ENCODE data around the gene AQP12A.
"Not testable (repeated sequence)": the region's sequence is repeated elsewhere in the genome, so short reads cannot be mapped to it uniquely, and the experiment has no call there.

Gene AQP12A

DNA sequence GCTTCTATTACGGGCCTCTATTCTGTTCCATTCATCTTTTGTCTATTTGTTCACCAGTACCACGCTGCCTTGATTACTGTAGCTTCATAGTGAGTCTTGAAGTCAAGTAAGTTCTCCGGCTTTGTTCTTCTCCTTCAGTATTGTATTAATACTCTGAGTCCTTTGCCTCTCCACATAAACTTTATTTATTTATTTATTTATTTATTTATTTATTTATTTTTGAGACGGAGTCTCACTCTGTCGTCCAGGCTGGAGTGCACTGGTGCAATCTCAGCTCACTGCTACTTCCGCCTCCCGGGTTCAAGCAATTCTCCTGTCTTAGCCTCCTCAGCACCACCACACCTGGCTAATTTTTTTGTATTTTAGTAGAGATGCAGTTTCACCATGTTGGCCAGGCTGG lies 31.8 kb upstream of the AQP12A start:
- DNase-seq (ENCODE audit: low read depth), result not testable (repeated sequence)

GRCh38 chr2:240662681-240663080 lies 29.0 kb upstream of the AQP12A start:
- DNase-seq (ENCODE audit: low read depth), result no peak

- DNase-seq (ENCODE audit: low read depth), result no peak
These were observed 28.0 kb upstream of the AQP12A start for GRCh38 chr2:240663546-240664190.

DNA sequence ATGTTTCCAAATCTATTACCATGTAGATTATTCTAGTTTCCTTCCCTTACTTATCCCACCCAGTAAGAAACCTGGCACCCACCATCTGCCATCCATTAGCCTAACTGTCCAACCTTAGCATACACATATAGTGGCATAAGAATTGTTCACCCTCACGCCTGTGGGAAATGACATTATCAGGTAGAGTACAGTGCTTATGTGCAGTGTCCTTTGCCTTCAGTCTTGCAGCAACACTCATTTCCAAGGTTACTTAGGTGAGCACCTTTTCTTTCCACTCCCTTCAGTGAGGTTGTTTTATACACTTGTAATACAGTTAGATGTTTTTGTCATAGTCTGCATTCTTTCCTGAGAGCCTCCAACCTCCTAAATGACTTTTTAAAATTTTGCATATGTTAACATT lies 27.0 kb upstream of the AQP12A start:
- DNase-seq (ENCODE audit: low read depth), result no peak

GRCh38 chr2:240670402-240670801 lies 21.3 kb upstream of the AQP12A start:
- no peak for DNase-seq (ENCODE audit: low read depth)

- DNase-seq (ENCODE audit: low read depth), result no peak
These were observed 20.7 kb upstream of the AQP12A start for GRCh38 chr2:240670950-240671349.

DNA sequence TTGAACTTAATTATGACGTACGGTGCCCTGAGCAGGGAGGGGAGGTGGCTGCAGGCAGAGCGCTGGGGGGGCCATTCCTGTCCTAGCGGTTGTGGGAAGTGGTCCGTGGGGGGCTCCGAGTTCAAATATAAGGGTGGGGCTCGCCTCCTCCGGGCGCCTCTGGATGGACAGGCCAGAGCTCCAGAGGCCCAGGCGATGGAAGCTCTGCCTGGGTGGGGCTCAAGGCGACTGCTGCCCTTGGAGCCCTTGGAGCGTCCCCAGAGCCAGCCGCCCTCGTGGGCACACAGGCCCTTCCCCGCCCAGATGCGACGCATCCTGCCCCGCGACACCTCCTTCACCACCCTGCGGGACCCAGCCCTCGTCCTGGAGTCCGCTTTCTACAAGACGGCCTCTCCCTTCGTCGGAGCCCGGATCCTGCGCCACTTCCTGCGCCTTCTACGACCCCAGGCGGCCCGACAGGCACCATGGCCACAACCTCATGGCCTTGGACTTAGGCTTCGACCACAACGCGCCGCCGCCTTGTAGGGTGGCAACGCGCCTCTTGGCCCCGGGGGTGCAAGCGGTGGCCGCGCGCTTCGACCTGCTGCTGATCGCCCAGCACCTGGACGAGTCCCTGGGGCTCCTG lies 19.5 kb upstream of the AQP12A start:
- DNase-seq (ENCODE audit: low read depth), result no peak

GRCh38 chr2:240672701-240673190 lies 18.9 kb upstream of the AQP12A start:
- DNase-seq (ENCODE audit: low read depth), result no peak

DNA sequence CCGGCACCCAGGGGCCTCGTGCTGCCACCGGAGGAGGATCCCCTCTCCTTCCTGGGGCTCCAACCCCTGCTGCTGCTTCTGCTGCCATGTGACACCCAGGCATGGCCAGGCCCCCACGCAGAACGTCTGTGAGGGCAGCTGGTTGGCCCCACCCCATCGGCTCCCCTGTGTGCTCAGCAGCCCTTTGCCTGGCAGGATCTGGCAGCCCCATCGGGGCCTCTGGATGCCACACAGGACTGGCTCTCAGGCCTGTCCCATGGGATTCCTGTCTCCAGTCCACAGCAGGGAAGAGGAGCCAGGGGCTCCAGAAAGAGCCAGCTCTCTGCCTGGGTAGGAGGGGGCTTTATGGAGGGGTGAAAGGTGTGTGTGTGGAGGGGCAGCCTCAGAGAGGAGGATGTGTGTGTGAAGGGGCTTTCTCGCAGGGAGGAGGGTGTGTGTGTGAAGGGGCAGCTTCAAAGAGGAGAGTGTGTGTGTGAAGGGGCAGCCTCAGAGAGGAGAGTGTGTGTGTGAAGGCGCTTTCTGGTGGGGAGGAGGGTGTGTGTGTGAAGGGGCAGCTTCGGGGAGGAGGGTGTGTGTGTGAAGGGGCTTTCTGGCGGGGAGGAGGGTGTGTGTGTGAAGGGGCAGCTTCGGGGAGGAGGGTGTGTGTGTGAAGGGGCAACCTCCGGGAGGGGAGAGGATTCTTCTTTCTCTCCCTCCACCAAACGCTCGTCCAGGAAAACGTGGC lies 17.0 kb upstream of the AQP12A start:
- not testable (repeated sequence) for DNase-seq (ENCODE audit: low read depth)

- not testable (repeated sequence) for DNase-seq (ENCODE audit: low read depth)
These were observed 16.3 kb upstream of the AQP12A start for GRCh38 chr2:240675345-240675744.

DNA sequence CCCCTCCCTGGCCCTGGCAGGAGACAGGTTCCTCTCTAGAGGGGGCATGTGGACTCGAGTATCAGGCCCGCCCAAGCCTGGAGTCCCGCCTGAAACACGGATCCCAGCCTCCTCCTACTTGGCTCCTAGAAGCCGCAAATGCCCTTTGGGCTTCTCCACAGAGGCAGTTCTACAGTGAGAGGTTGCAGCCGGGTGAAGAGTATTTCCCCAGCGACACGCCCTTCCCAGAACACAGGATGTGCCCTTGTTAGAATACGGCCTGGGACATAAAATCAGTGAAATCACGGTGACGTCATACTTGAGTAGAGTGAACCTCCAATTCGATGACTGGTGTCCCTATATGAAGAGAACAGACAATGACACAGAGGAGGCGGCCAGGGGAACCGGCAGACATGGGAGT lies 13.6 kb upstream of the AQP12A start:
- DNase-seq (ENCODE audit: low read depth), result not testable (repeated sequence)

DNA sequence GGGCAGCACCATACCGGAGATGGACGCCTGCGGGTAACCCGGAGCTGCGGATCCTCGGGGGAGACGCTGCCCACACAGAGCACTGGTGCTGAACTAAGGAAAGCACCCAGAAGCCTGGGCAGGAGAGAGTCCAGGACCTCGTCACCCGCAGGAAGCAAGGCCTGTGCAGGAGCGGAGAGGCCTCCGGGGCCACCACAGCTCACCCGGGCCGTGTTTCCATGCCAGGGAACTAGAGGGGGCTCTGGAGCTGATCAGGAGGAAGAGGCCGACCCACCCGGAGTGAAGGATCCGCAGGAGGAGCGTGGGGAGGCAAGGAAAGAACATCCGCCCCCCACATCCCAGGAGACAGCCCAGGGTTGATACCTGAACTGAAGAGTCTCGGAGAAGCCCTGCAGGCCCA lies 12.8 kb upstream of the AQP12A start:
- DNase-seq (ENCODE audit: low read depth), result not testable (repeated sequence)

GRCh38 chr2:240680185-240680584 lies 11.5 kb upstream of the AQP12A start:
- DNase-seq (ENCODE audit: low read depth), result not testable (repeated sequence)

GRCh38 chr2:240682431-240683224 lies 9.0 kb upstream of the AQP12A start, which contains the start of gene AQP12B:
AQP12B (minus strand) TSS chr2:240682885; CDS start chr2:240682837, 48 bp downstream.
- not testable (repeated sequence) for DNase-seq (ENCODE audit: low read depth)

GRCh38 chr2:240683329-240683979 lies 8.2 kb upstream of the AQP12A start:
- not testable (repeated sequence) for DNase-seq (ENCODE audit: low read depth)

DNA sequence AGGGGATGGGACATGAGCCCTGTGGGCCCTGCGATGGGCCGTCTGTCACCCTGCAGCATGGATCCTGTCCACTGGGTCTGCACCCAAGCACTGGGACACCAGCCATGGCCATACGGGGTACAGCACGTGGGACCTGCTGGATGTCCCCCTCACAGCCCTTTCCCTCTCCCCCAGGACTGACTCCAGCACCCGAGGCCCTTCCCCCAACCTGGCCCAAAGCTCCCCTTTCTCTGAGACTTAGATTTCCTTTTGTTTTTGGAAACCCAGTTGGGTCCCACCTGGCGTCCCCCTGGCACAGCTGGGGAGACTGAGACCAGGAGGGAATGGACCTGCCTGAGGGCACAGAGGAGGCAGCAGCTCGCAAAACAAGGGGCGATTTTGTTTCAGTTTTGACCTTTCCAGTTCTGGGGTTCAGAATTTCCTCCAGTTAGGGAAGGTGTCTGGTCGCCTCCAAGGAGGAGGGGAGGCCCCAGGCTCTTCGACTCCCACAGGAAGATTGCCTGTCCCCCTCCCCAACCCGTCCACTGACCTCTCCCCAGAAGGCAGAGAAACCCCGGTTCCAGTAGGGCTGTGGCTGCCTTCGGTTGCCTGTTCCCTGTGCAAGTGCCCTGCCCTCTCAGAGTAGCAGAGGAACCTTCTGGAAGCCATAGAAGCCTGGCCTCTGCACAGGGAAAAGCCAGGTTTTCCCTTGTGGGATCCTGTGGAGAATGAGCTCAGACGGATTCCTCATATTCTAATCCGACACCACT lies 7.5 kb upstream of the AQP12A start:
- not testable (repeated sequence) for DNase-seq (ENCODE audit: low read depth)

DNA sequence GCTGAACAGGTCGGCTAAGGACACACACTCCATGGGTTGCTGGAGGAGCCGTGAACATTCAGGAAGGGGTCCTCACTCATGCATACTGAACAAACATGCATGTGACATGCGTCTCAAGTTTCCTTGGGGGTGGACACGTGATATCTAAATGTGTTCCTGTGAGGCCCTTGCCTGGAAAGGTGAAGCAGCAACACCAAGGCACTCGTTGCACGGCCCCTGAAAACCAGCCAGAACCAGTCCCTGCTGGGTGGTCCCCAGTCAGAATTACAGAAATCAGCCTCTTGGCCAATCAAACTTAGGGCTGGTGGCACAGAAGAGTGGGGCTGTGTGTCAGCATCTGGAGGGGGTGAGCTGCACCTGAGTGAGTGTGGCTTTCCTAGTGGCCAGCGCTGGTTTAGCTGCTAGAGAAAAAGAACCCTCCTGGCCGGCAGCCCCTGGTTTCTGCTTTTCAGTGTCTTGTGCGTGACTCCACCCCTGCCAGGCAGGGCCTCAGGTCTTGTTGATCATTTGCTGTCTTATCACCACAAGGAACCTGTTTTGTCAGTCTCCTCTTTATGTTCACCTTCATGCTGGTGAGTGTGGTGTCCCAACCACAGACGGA lies 5.8 kb upstream of the AQP12A start:
- no peak for DNase-seq (ENCODE audit: low read depth)

DNA sequence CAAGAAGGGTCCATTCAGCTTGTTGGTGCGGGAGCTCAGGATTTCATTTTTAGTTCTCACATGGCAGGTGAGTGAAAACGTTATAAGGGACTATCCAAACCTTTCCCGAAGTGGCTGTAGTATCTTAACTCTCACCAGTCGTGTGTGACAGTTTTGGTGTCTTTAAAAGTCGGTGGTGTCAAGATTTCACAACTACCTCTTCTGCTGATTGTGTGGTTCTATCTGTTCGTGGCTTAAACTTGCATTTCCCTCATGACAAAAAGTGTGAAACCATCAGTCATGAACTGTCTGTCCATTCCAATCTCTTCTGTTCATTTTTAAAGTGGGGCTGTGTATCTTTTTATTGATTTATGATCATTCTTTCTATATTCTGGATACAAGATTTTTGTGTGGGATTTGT lies 5.2 kb upstream of the AQP12A start:
- no peak for DNase-seq (ENCODE audit: low read depth)

GRCh38 chr2:240687045-240687740 lies 4.5 kb upstream of the AQP12A start:
- no peak for DNase-seq (ENCODE audit: low read depth)

Data from fibroblast of gingiva (primary cell).